ENCODE measurements around the gene ATP23.

GRCh38 chr12:57940052-57940914 lies 1.1 kb upstream of the ATP23 start:
- TF ChIP-seq CTCF (IDR thresholded peaks at IDR 0.05) (no peak), POLR2A (IDR thresholded peaks at IDR 0.05) (no peak)

Measured in right lobe of liver (tissue), 4 donors.